ENCODE measurements around the gene TAS2R30. TPM values are rescaled to one million over a fixed set of nuclear protein-coding genes. Genes with fewer than 3 reads are reported as not detected.

Gene TAS2R30
- total RNA-seq (2014; rRNA removed; shearing (Covaris generic)), result 0.89 TPM in 1 of 2 replicates, not detected in the other

GRCh38 chr12:11134305-11134704 lies at the start of gene TAS2R30:
TAS2R30 (minus strand) TSS chr12:11134644; CDS start chr12:11134244, 400 bp downstream.
- no peak for DNase-seq (ENCODE audit: low read depth)

GRCh38 chr12:11183011-11183410 lies 48.6 kb upstream of the TAS2R30 start:
- no peak for DNase-seq (ENCODE audit: low read depth)

- no peak for DNase-seq (ENCODE audit: low read depth)
Observed at GRCh38 chr12:11182529-11182928, 48.1 kb upstream of the TAS2R30 start.

GRCh38 chr12:11178250-11178649 lies 43.8 kb upstream of the TAS2R30 start:
- DNase-seq (ENCODE audit: low read depth), result no peak

- DNase-seq (ENCODE audit: low read depth), result no peak
Observed at GRCh38 chr12:11174022-11174421, 39.6 kb upstream of the TAS2R30 start.

- DNase-seq (ENCODE audit: low read depth), result peak; percentile 15
Observed at GRCh38 chr12:11171969-11172675, 37.7 kb upstream of the TAS2R30 start.

GRCh38 chr12:11171145-11171968 lies 36.9 kb upstream of the TAS2R30 start, which contains the start of gene SMIM10L1:
SMIM10L1 (plus strand) TSS chr12:11171194; CDS start chr12:11171357, 163 bp downstream.
- DNase-seq (ENCODE audit: low read depth), result peak; percentile 95

- no peak for DNase-seq (ENCODE audit: low read depth)
Observed at GRCh38 chr12:11170810-11171144, 36.3 kb upstream of the TAS2R30 start.

GRCh38 chr12:11166300-11166699 lies 31.9 kb upstream of the TAS2R30 start:
- no peak for DNase-seq (ENCODE audit: low read depth)

- DNase-seq (ENCODE audit: low read depth), result no peak
Observed at GRCh38 chr12:11164384-11164783, 29.9 kb upstream of the TAS2R30 start.

- peak; percentile 6 for DNase-seq (ENCODE audit: low read depth)
Observed at GRCh38 chr12:11162502-11162901, 28.1 kb upstream of the TAS2R30 start.

GRCh38 chr12:11158885-11159444 lies 24.5 kb upstream of the TAS2R30 start:
- DNase-seq (ENCODE audit: low read depth), result no peak

- no peak for DNase-seq (ENCODE audit: low read depth)
Observed at GRCh38 chr12:11154400-11154925, 20.0 kb upstream of the TAS2R30 start.

GRCh38 chr12:11152725-11153124 lies 18.3 kb upstream of the TAS2R30 start:
- DNase-seq (ENCODE audit: low read depth), result no peak

GRCh38 chr12:11150832-11151231 lies 16.4 kb upstream of the TAS2R30 start:
- no peak for DNase-seq (ENCODE audit: low read depth)

- DNase-seq (ENCODE audit: low read depth), result no peak
Observed at GRCh38 chr12:11147420-11147819, 13.0 kb upstream of the TAS2R30 start.

GRCh38 chr12:11144297-11144696 lies 9.9 kb upstream of the TAS2R30 start:
- no peak for DNase-seq (ENCODE audit: low read depth)

GRCh38 chr12:11143352-11143751 lies 8.9 kb upstream of the TAS2R30 start:
- DNase-seq (ENCODE audit: low read depth), result no peak

- no peak for DNase-seq (ENCODE audit: low read depth)
Observed at GRCh38 chr12:11136075-11136474, 1.6 kb upstream of the TAS2R30 start.

- DNase-seq (ENCODE audit: low read depth), result no peak
Observed at GRCh38 chr12:11133816-11134215, 628 bp downstream of the TAS2R30 start.

- DNase-seq (ENCODE audit: low read depth), result no peak
Observed at GRCh38 chr12:11133162-11133561, 1.3 kb downstream of the TAS2R30 start.

GRCh38 chr12:11130999-11131398 lies 3.4 kb downstream of the TAS2R30 start:
- no peak for DNase-seq (ENCODE audit: low read depth)
